ENCODE data around the gene RDX.

RDX gene

GRCh38 chr11:110190885-110191284 is 105.5 kb downstream of the RDX start:
- H3K4me1 ChIP-seq (ENCODE audit: control insufficient read depth, low read length): peaks cover 30% of the 10 kb centered on the region
- no peaks in the 10 kb centered on the region for H3K79me2 ChIP-seq (ENCODE audit: control insufficient read depth, low read length)
- no peaks in the 10 kb centered on the region for H3F3A ChIP-seq (ENCODE audit: control insufficient read depth, insufficient read depth)
- no peaks in the 10 kb centered on the region for H3K36me3 ChIP-seq (ENCODE audit: control insufficient read depth, low read length)
- H3K27me3 ChIP-seq (ENCODE audit: control insufficient read depth, low read length): no peaks in the 10 kb centered on the region
- no peak overlapping the region for H3K27ac ChIP-seq (ENCODE audit: low read depth, low read length)
- no peak overlapping the region for H3K4me3 ChIP-seq (ENCODE audit: low read length)
- H3K4me2 ChIP-seq (ENCODE audit: low read length): no peak overlapping the region
- peaks cover 11% of the 10 kb centered on the region; the same call in 1 of the 2 replicates for H3K9me3 ChIP-seq (ENCODE audit: control insufficient read depth, insufficient read depth, low read length)
- H4K20me1 ChIP-seq (ENCODE audit: control insufficient read depth, insufficient read depth, low read depth, low read length): no peaks in the 10 kb centered on the region
- H3K9me2 ChIP-seq (replicated peaks; ENCODE audit: control insufficient read depth, low read length): no peaks in the 10 kb centered on the region
- TF ChIP-seq EZH2phosphoT487 (IDR thresholded peaks at IDR 0.05; ENCODE audit: borderline replicate concordance, low read length) (no peak), CTCF (IDR thresholded peaks at IDR 0.05; ENCODE audit: low read depth, low read length, poor library complexity, severe bottlenecking) (no peak)

DNA sequence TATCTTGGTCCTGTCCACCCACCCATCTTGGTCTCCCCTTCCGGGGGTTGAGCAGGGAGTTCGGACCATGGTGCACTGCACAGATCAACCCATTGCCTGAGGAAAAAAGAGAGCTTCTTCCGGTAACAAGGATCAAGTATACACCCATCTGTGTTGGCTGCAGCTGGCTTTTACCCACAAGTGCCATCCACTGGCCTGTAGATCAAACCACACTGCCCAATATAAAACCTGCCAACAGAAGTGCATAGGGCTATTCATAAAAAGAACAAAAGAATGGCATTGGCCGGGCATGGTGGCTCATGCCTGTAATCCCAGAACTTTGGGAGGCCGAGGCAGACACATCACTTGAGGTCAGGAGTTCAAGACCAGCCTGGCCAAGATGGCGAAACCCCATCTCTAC is 108.7 kb downstream of the RDX start:
- Histone ChIP-seq H3K27me3 (ENCODE audit: control insufficient read depth, low read length) (no peaks in the 10 kb centered on the region), H3K27ac (ENCODE audit: low read depth, low read length) (no peak overlapping the region), H3F3A (ENCODE audit: control insufficient read depth, insufficient read depth) (no peaks in the 10 kb centered on the region), H3K9me3 (ENCODE audit: control insufficient read depth, insufficient read depth, low read length) (peaks cover 8% of the 10 kb centered on the region; the same call in 1 of the 2 replicates), H4K20me1 (ENCODE audit: control insufficient read depth, insufficient read depth, low read depth, low read length) (no peaks in the 10 kb centered on the region), H3K9me2 (replicated peaks; ENCODE audit: control insufficient read depth, low read length) (no peaks in the 10 kb centered on the region), H3K79me2 (ENCODE audit: control insufficient read depth, low read length) (no peaks in the 10 kb centered on the region), H3K4me3 (ENCODE audit: low read length) (no peak overlapping the region), H3K36me3 (ENCODE audit: control insufficient read depth, low read length) (no peaks in the 10 kb centered on the region), H3K4me2 (ENCODE audit: low read length) (no peak overlapping the region), H3K4me1 (ENCODE audit: control insufficient read depth, low read length) (peaks cover 18% of the 10 kb centered on the region)
- TF ChIP-seq EZH2phosphoT487 (IDR thresholded peaks at IDR 0.05; ENCODE audit: borderline replicate concordance, low read length) (no peak), CTCF (IDR thresholded peaks at IDR 0.05; ENCODE audit: low read depth, low read length, poor library complexity, severe bottlenecking) (no peak)

DNA sequence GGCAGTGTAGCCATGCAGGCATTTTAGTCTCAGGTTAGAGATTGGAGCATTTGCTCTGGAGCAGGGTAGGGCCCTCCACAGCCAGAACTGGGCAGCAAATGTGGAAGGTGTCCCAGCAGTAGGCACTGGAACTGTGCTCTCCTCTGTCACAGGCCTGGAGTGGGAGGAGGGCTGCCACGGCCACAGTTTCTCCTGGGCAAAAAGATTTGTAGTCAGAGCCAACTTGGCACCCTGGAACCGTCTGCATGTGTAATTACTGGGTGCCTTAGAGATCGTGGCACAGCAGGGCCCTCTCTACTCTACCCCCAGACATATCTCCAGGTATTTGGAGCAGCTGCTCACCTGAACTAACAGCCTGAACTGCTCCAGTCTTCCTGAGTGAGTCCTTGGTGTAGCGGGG is 109.5 kb downstream of the RDX start:
- no peaks in the 10 kb centered on the region for H3F3A ChIP-seq (ENCODE audit: control insufficient read depth, insufficient read depth)
- no peaks in the 10 kb centered on the region for H3K79me2 ChIP-seq (ENCODE audit: control insufficient read depth, low read length)
- TF ChIP-seq CTCF (IDR thresholded peaks at IDR 0.05; ENCODE audit: low read depth, low read length, poor library complexity, severe bottlenecking) (no peak), EZH2phosphoT487 (IDR thresholded peaks at IDR 0.05; ENCODE audit: borderline replicate concordance, low read length) (no peak)
- H3K27ac ChIP-seq (ENCODE audit: low read depth, low read length): no peak overlapping the region
- peaks cover 4% of the 10 kb centered on the region; the same call in 1 of the 2 replicates for H3K9me3 ChIP-seq (ENCODE audit: control insufficient read depth, insufficient read depth, low read length)
- H3K4me2 ChIP-seq (ENCODE audit: low read length): no peak overlapping the region
- H3K9me2 ChIP-seq (replicated peaks; ENCODE audit: control insufficient read depth, low read length): no peaks in the 10 kb centered on the region
- H3K27me3 ChIP-seq (ENCODE audit: control insufficient read depth, low read length): no peaks in the 10 kb centered on the region
- no peak overlapping the region for H3K4me3 ChIP-seq (ENCODE audit: low read length)
- H3K36me3 ChIP-seq (ENCODE audit: control insufficient read depth, low read length): no peaks in the 10 kb centered on the region
- no peaks in the 10 kb centered on the region for H4K20me1 ChIP-seq (ENCODE audit: control insufficient read depth, insufficient read depth, low read depth, low read length)
- H3K4me1 ChIP-seq (ENCODE audit: control insufficient read depth, low read length): peaks cover 9% of the 10 kb centered on the region

All from DOHH2 (cell line).